Right lobe of liver (tissue), 6 donors: Measurements from ENCODE around the gene AOAH. TPM values are rescaled to one million over a fixed set of nuclear protein-coding genes. Genes with fewer than 3 reads are reported as not detected.

Experiments
- ATAC-seq, 4 donors: fragments of 200-7000 bp; cut with Tn5 transposase; one replicate each; pipeline ENCODE4 v1.9.1; 2020; ENCODE audit warnings: mild to moderate bottlenecking in 4 of 4, moderate library complexity in 4 of 4
- DNase-seq, 3 donors: peaks; one replicate each; pipeline ENCODE4 v3.0.0-alpha.2; 2020
- H3K27ac ChIP-seq, 3 donors: fragments of 200-600 bp; one replicate each; pipeline ENCODE4 v1.8.0; 2022
- H3K27me3 ChIP-seq, 2 donors: fragments of 200-600 bp; one replicate each; pipeline ENCODE4 v1.8.0; 2022
- H3K36me3 ChIP-seq, 4 donors: fragments of 200-600 bp; sonication (generic) in 1 of 4; one replicate each; pipeline versions ENCODE4 v1.5.1 to v1.8.0; 2017 to 2022; ENCODE audit warnings: control low read depth in 1 of 4
- H3K4me1 ChIP-seq, 4 donors: fragments of 200-600 bp; sonication (generic) in 1 of 4; one replicate each; pipeline versions ENCODE4 v1.5.1 to v1.8.0; 2017 to 2022; ENCODE audit warnings: control low read depth in 1 of 4
- H3K4me3 ChIP-seq, 3 donors: fragments of 200-600 bp; one replicate each; pipeline ENCODE4 v1.8.0; 2022
- H3K9me3 ChIP-seq, 4 donors: fragments of 200-600 bp; sonication (generic) in 1 of 4; one replicate each; pipeline versions ENCODE4 v1.5.1 to v1.8.0; 2017 to 2022; ENCODE audit warnings: control low read depth in 1 of 4
- CTCF ChIP-seq, 4 donors: fragments of 200-600 bp in 3 of 4; fragments of 450-650 bp in 1 of 4; IDR thresholded peaks; one replicate each; pipeline versions ENCODE4 v1.5.1 to v1.8.0; 2016 to 2022; ENCODE audit warnings: antibody characterized with exemption in 4 of 4, mild to moderate bottlenecking in 2 of 4
- POLR2A ChIP-seq: fragments of 450-650 bp; IDR thresholded peaks from one replicate; pipeline ENCODE4 v1.6.1; 2017; ENCODE audit warnings: antibody characterized with exemption, mild to moderate bottlenecking
- WGBS: methylation state at CpG from one replicate; pipeline ENCODE4 v1.1.6; 2018; ENCODE audit warnings: low coverage, low lambda C conversion rate; ENCODE audit not compliant: insufficient coverage; ENCODE audit errors: missing lambda C conversion rate; 5-methylcytosine and 5-hydroxymethylcytosine counted together
- intact Hi-C, 2 donors: fragments of 100-400 bp; cut with DNase I; formaldehyde crosslinking; loops; one replicate each; pipeline versions ENCODE4 v1.11.2 to v1.14.1; 2022
- total RNA-seq, 6 experiments: library from RNA; depleted of rRNA in 2 of 6; stranded (reverse); fragments of >200 nt in 2 of 6; fragmentation: NEBNext Ultra II Directional in 3 of 6; extraction: Animal tissue kit (Norgen Biotek cat#: 25700) in 3 of 6; gene quantifications; one replicate each; pipeline versions ENCODE4 v1.1.0 to v1.2.4, GENCODE V29; 2016 to 2023
- donor health status: DM: no; HTN: yes; CAD: no.
- donor health status: DM: no; HTN: no; CAD: no.
- donor health status: DM: no; HTN: no; CAD: no.
- donor health status: DM: no; HTN: yes; CAD: no.
- donor health status: DM: no; HTN: yes; CAD: no.

AOAH gene
- total RNA-seq, 6 experiments from 2014 or later, result 2.9 to 11.3 (median 6.4) TPM

GRCh38 chr7:36601601-36602000, 122.7 kb downstream of the AOAH start:
- no peak for TF ChIP-seq POLR2A
- no peak for TF ChIP-seq CTCF (IDR thresholded peaks at IDR 0.05)
- no peak overlapping the region for H3K27ac ChIP-seq
- intact Hi-C loops, result no loop called here
- H3K9me3 ChIP-seq, result no peaks in the 10 kb centered on the region
- no peak for DNase-seq
- H3K4me1 ChIP-seq, result peaks cover 0 to 10% (median 0%) of the 10 kb centered on the region in 4 donors
- ATAC-seq, result no peak
- no peaks in the 10 kb centered on the region for H3K27me3 ChIP-seq
- H3K36me3 ChIP-seq, result no peaks in the 10 kb centered on the region
- H3K4me3 ChIP-seq, result no peak overlapping the region
- WGBS, result 70% methylated on average over 3 of the region's 3 CpGs

- ATAC-seq, result peak in 3 of 4 donors; percentile 46 to 92 (median 73)
- no peak for DNase-seq
- intact Hi-C loops, result no loop called here
- H3K27ac ChIP-seq, result no peak overlapping the region
- H3K27me3 ChIP-seq, result no peaks in the 10 kb centered on the region
- 73% methylated on average over 4 of the region's 5 CpGs for WGBS
- H3K4me1 ChIP-seq, result peaks cover 0 to 10% (median 0%) of the 10 kb centered on the region in 4 donors
- H3K9me3 ChIP-seq, result no peaks in the 10 kb centered on the region
- H3K36me3 ChIP-seq, result no peaks in the 10 kb centered on the region
- no peak overlapping the region for H3K4me3 ChIP-seq
- no peak for TF ChIP-seq POLR2A
- TF ChIP-seq CTCF (IDR thresholded peaks at IDR 0.05), result no peak
Observed at GRCh38 chr7:36600869-36601530, 123.3 kb downstream of the AOAH start.

GRCh38 chr7:36600314-36600682, 124.0 kb downstream of the AOAH start:
- peak overlapping the region in 1 of 3 donors; percentile 29 for H3K27ac ChIP-seq
- peak; percentile 24 to 63 (median 57) for DNase-seq
- H3K4me1 ChIP-seq, result peaks cover 0 to 10% (median 0%) of the 10 kb centered on the region in 4 donors
- 33% methylated on average over 5 of the region's 6 CpGs for WGBS
- peak; percentile 11 to 68 (median 56) for ATAC-seq
- H3K36me3 ChIP-seq, result no peaks in the 10 kb centered on the region
- H3K9me3 ChIP-seq, result no peaks in the 10 kb centered on the region
- no peaks in the 10 kb centered on the region for H3K27me3 ChIP-seq
- H3K4me3 ChIP-seq, result no peak overlapping the region
- TF ChIP-seq CTCF (IDR thresholded peaks at IDR 0.05) (no peak), POLR2A (no peak)
- intact Hi-C loops, result no loop called here

- TF ChIP-seq CTCF (IDR thresholded peaks at IDR 0.05) (no peak), POLR2A (no peak)
- intact Hi-C loops, result no loop called here
- peaks cover 0 to 10% (median 0%) of the 10 kb centered on the region in 4 donors for H3K4me1 ChIP-seq
- no peaks in the 10 kb centered on the region for H3K27me3 ChIP-seq
- peak overlapping the region in 1 of 3 donors; percentile 29 for H3K27ac ChIP-seq
- peak in 3 of 4 donors; percentile 19 to 48 (median 30) for ATAC-seq
- no peaks in the 10 kb centered on the region for H3K9me3 ChIP-seq
- DNase-seq, result no peak
- no peak overlapping the region for H3K4me3 ChIP-seq
- WGBS, result 82% methylated on average over 8 of the region's 10 CpGs
- no peaks in the 10 kb centered on the region for H3K36me3 ChIP-seq
Observed at GRCh38 chr7:36599645-36600313, 124.5 kb downstream of the AOAH start.
